Measurements from ENCODE around the gene DUSP23.
A peak's percentile ranks its signal among the peaks of the same experiment; 100 is the strongest.

DUSP23 gene

GRCh38 chr1:159780583-159781582 is at the start of gene DUSP23:
Gene DUSP23, plus strand, starts transcription at chr1:159780962. Its CDS starts 139 bp downstream, at chr1:159781101.
- CTCF ChIA-PET = interaction anchor here (0.6 to 4.8 kb wide), 11 partner anchors 9 to 227 kb away, joined by 3 to 35 read pairs (median 4); partner anchors contain the start of gene TAGLN2
- H3K27ac Mint-ChIP-seq = peak within 1 kb of the TSS; percentile 25
- no peaks in the 10 kb centered on the region for H3K36me3 Mint-ChIP-seq
- peak; percentile 98 for DNase-seq
- peaks cover 32% of the 10 kb centered on the region for H3K4me1 Mint-ChIP-seq
- H3K4me3 Mint-ChIP-seq = peak within 1 kb of the TSS; percentile 81
- H3K9me3 Mint-ChIP-seq = no peaks in the 10 kb centered on the region
- peaks cover 6% of the 10 kb centered on the region for H3K27me3 Mint-ChIP-seq

GRCh38 chr1:159737238-159737916 is 43.4 kb upstream of the DUSP23 start:
- H3K4me3 Mint-ChIP-seq = no peak overlapping the region
- H3K27ac Mint-ChIP-seq = no peak overlapping the region
- no peaks in the 10 kb centered on the region for H3K36me3 Mint-ChIP-seq
- peaks cover 2% of the 10 kb centered on the region for H3K9me3 Mint-ChIP-seq
- CTCF ChIA-PET = no interaction called here
- no peak for DNase-seq
- H3K27me3 Mint-ChIP-seq = no peaks in the 10 kb centered on the region
- no peaks in the 10 kb centered on the region for H3K4me1 Mint-ChIP-seq

- no peaks in the 10 kb centered on the region for H3K36me3 Mint-ChIP-seq
- H3K9me3 Mint-ChIP-seq = peaks cover 2% of the 10 kb centered on the region
- no peak overlapping the region for H3K4me3 Mint-ChIP-seq
- no peak overlapping the region for H3K27ac Mint-ChIP-seq
- no peaks in the 10 kb centered on the region for H3K4me1 Mint-ChIP-seq
- no peaks in the 10 kb centered on the region for H3K27me3 Mint-ChIP-seq
- no peak for DNase-seq
- CTCF ChIA-PET = no interaction called here
Measured at GRCh38 chr1:159743651-159744410, 36.9 kb upstream of the DUSP23 start.

- Mint-ChIP-seq H3K4me3 (no peak overlapping the region), H3K36me3 (no peaks in the 10 kb centered on the region), H3K4me1 (no peaks in the 10 kb centered on the region), H3K27ac (no peak overlapping the region), H3K9me3 (no peaks in the 10 kb centered on the region), H3K27me3 (no peaks in the 10 kb centered on the region)
- DNase-seq = no peak
- CTCF ChIA-PET = no interaction called here
Measured at GRCh38 chr1:159746666-159747065, 34.1 kb upstream of the DUSP23 start.

GRCh38 chr1:159748370-159748769 is 32.4 kb upstream of the DUSP23 start:
- Mint-ChIP-seq H3K9me3 (no peaks in the 10 kb centered on the region), H3K36me3 (no peaks in the 10 kb centered on the region), H3K27me3 (no peaks in the 10 kb centered on the region), H3K4me1 (no peaks in the 10 kb centered on the region), H3K4me3 (no peak overlapping the region), H3K27ac (no peak overlapping the region)
- no peak for DNase-seq
- CTCF ChIA-PET = no interaction called here

- Mint-ChIP-seq H3K36me3 (no peaks in the 10 kb centered on the region), H3K27me3 (no peaks in the 10 kb centered on the region), H3K27ac (no peak overlapping the region), H3K4me3 (no peak overlapping the region), H3K9me3 (no peaks in the 10 kb centered on the region), H3K4me1 (no peaks in the 10 kb centered on the region)
- CTCF ChIA-PET = no interaction called here
- DNase-seq = no peak
Measured at GRCh38 chr1:159749630-159750029, 31.1 kb upstream of the DUSP23 start.

GRCh38 chr1:159750621-159751020 is 30.1 kb upstream of the DUSP23 start:
- Mint-ChIP-seq H3K4me3 (no peak overlapping the region), H3K36me3 (no peaks in the 10 kb centered on the region), H3K9me3 (no peaks in the 10 kb centered on the region), H3K4me1 (no peaks in the 10 kb centered on the region), H3K27ac (no peak overlapping the region), H3K27me3 (no peaks in the 10 kb centered on the region)
- CTCF ChIA-PET = no interaction called here
- DNase-seq = no peak

- no peaks in the 10 kb centered on the region for H3K36me3 Mint-ChIP-seq
- H3K9me3 Mint-ChIP-seq = no peaks in the 10 kb centered on the region
- H3K4me3 Mint-ChIP-seq = no peak overlapping the region
- CTCF ChIA-PET = no interaction called here
- H3K27me3 Mint-ChIP-seq = no peaks in the 10 kb centered on the region
- H3K27ac Mint-ChIP-seq = no peak overlapping the region
- DNase-seq = no peak
- no peaks in the 10 kb centered on the region for H3K4me1 Mint-ChIP-seq
Measured at GRCh38 chr1:159751031-159751430, 29.7 kb upstream of the DUSP23 start.

- no peaks in the 10 kb centered on the region for H3K4me1 Mint-ChIP-seq
Measured at GRCh38 chr1:159752135-159752580, 28.6 kb upstream of the DUSP23 start.

GRCh38 chr1:159753386-159753785 is 27.4 kb upstream of the DUSP23 start:
- no peak overlapping the region for H3K4me3 Mint-ChIP-seq
- H3K9me3 Mint-ChIP-seq = no peaks in the 10 kb centered on the region
- no peak for DNase-seq
- CTCF ChIA-PET = no interaction called here
- H3K27ac Mint-ChIP-seq = no peak overlapping the region
- peaks cover 4% of the 10 kb centered on the region for H3K27me3 Mint-ChIP-seq
- no peaks in the 10 kb centered on the region for H3K4me1 Mint-ChIP-seq
- no peaks in the 10 kb centered on the region for H3K36me3 Mint-ChIP-seq

More at GRCh38 chr1:159752135-159752580, 28.6 kb upstream of the DUSP23 start:
- CTCF ChIA-PET = interaction anchor here (0.6 kb wide), 1 partner anchor 43 kb away, joined by 3 read pairs; no protein-coding TSS in a partner anchor
- H3K4me3 Mint-ChIP-seq = no peak overlapping the region
- no peaks in the 10 kb centered on the region for H3K9me3 Mint-ChIP-seq
- no peak overlapping the region for H3K27ac Mint-ChIP-seq
- DNase-seq = no peak
- peaks cover 4% of the 10 kb centered on the region for H3K27me3 Mint-ChIP-seq
- no peaks in the 10 kb centered on the region for H3K36me3 Mint-ChIP-seq

GRCh38 chr1:159755451-159756007 is 25.2 kb upstream of the DUSP23 start:
- Mint-ChIP-seq H3K4me3 (no peak overlapping the region), H3K4me1 (no peaks in the 10 kb centered on the region), H3K36me3 (no peaks in the 10 kb centered on the region), H3K27me3 (peaks cover 4% of the 10 kb centered on the region), H3K9me3 (no peaks in the 10 kb centered on the region), H3K27ac (no peak overlapping the region)
- DNase-seq = no peak
- CTCF ChIA-PET = no interaction called here

- CTCF ChIA-PET = no interaction called here
- Mint-ChIP-seq H3K9me3 (no peaks in the 10 kb centered on the region), H3K27me3 (peaks cover 4% of the 10 kb centered on the region), H3K4me3 (no peak overlapping the region), H3K36me3 (no peaks in the 10 kb centered on the region), H3K4me1 (no peaks in the 10 kb centered on the region), H3K27ac (no peak overlapping the region)
- no peak for DNase-seq
Measured at GRCh38 chr1:159756397-159756796, 24.4 kb upstream of the DUSP23 start.

GRCh38 chr1:159763686-159764085 is 17.1 kb upstream of the DUSP23 start:
- H3K27ac Mint-ChIP-seq = no peak overlapping the region
- no peak for DNase-seq
- no peaks in the 10 kb centered on the region for H3K36me3 Mint-ChIP-seq
- H3K9me3 Mint-ChIP-seq = no peaks in the 10 kb centered on the region
- CTCF ChIA-PET = no interaction called here
- no peak overlapping the region for H3K4me3 Mint-ChIP-seq
- peaks cover 6% of the 10 kb centered on the region for H3K27me3 Mint-ChIP-seq
- no peaks in the 10 kb centered on the region for H3K4me1 Mint-ChIP-seq

- Mint-ChIP-seq H3K36me3 (no peaks in the 10 kb centered on the region), H3K27me3 (peaks cover 6% of the 10 kb centered on the region), H3K4me1 (no peaks in the 10 kb centered on the region), H3K4me3 (no peak overlapping the region), H3K27ac (no peak overlapping the region), H3K9me3 (no peaks in the 10 kb centered on the region)
- CTCF ChIA-PET = no interaction called here
- DNase-seq = no peak
Measured at GRCh38 chr1:159765806-159766205, 15.0 kb upstream of the DUSP23 start.
